HL-60 (cell line): ENCODE data around the gene DLL4.
A peak's percentile ranks its signal among the peaks of the same experiment; 100 is the strongest.

ENCODE experiments used
- CTCF ChIP-seq: IDR thresholded peaks from one replicate; pipeline ENCODE4 v1.5.1; 2011; ENCODE audit warnings: low read length, control low read depth, inconsistent platforms; ENCODE audit not compliant: insufficient read depth
- POLR2AphosphoS5 ChIP-seq: IDR thresholded peaks from 2 replicates; pipeline ENCODE4 v1.6.1; 2012; ENCODE audit warnings: low read depth
- SPI1 ChIP-seq: IDR thresholded peaks from 2 replicates; pipeline ENCODE4 v1.6.1; 2012; ENCODE audit warnings: low read depth, mild to moderate bottlenecking, borderline replicate concordance
- TF ChIP-seq, protein P1 (sequence below): IDR thresholded peaks from 2 replicates; pipeline ENCODE4 v1.6.1; 2012; ENCODE audit warnings: low read depth; ENCODE audit not compliant: insufficient replicate concordance

- TF ChIP-seq CTCF (peak; percentile 44), SPI1 (no peak), POLR2AphosphoS5 (peak; percentile 39)
- TF ChIP-seq, protein P1, sequence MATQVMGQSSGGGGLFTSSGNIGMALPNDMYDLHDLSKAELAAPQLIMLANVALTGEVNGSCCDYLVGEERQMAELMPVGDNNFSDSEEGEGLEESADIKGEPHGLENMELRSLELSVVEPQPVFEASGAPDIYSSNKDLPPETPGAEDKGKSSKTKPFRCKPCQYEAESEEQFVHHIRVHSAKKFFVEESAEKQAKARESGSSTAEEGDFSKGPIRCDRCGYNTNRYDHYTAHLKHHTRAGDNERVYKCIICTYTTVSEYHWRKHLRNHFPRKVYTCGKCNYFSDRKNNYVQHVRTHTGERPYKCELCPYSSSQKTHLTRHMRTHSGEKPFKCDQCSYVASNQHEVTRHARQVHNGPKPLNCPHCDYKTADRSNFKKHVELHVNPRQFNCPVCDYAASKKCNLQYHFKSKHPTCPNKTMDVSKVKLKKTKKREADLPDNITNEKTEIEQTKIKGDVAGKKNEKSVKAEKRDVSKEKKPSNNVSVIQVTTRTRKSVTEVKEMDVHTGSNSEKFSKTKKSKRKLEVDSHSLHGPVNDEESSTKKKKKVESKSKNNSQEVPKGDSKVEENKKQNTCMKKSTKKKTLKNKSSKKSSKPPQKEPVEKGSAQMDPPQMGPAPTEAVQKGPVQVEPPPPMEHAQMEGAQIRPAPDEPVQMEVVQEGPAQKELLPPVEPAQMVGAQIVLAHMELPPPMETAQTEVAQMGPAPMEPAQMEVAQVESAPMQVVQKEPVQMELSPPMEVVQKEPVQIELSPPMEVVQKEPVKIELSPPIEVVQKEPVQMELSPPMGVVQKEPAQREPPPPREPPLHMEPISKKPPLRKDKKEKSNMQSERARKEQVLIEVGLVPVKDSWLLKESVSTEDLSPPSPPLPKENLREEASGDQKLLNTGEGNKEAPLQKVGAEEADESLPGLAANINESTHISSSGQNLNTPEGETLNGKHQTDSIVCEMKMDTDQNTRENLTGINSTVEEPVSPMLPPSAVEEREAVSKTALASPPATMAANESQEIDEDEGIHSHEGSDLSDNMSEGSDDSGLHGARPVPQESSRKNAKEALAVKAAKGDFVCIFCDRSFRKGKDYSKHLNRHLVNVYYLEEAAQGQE = no peak
Observed at GRCh38 chr15:40894681-40895448, 34.3 kb upstream of the DLL4 start.
